CD4-positive, alpha-beta T cell treated with Interleukin-17A for 1 hour (primary cell): ENCODE data around the gene ST3GAL5.
"Not testable (repeated sequence)": the region's sequence is repeated elsewhere in the genome, so short reads cannot be mapped to it uniquely, and the experiment has no call there.

Source experiments
- DNase-seq: peaks from one replicate; pipeline ENCODE4 v3.0.0-alpha.2; 2020

ST3GAL5 gene

DNA sequence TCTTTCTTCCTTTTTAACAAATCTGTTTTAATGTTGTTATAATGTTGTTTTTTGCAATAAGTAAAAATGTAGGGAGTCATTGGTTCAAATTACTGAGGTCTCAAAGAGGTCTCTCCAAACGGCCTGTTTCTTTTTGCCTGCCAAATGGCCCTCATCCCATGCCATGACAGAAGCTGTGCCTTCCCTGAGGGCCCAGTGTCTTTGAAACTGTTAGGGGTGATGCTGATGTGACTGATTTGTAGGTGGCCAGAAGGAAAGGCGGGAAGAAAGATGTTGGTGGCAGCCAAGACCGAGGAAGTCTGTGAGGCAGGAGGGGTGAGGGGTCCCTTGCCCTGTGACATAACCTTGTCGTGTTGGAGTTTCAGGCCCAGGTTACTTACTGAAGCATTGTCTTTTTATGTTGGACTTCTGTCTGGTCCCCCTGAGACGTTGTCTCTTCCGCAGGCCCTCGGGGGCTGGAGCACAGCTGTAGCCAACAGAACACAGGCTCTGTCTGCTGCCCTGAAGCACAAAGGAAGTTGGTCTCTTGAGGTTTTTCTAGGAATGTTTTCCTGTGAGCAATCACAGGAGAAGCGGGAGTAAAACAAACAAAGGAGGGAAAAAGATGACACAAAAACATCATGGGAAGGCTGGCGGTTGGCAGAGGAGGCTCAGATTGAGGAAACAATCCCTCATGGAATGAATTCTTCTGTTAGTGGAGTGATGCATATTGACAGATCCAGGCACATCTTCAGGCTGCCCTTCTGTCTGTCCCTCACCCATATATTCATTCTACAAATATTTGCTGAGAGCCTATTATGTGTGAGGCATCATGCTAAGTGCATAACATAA, 4.9 kb upstream of the ST3GAL5 start:
- no peak for DNase-seq

DNA sequence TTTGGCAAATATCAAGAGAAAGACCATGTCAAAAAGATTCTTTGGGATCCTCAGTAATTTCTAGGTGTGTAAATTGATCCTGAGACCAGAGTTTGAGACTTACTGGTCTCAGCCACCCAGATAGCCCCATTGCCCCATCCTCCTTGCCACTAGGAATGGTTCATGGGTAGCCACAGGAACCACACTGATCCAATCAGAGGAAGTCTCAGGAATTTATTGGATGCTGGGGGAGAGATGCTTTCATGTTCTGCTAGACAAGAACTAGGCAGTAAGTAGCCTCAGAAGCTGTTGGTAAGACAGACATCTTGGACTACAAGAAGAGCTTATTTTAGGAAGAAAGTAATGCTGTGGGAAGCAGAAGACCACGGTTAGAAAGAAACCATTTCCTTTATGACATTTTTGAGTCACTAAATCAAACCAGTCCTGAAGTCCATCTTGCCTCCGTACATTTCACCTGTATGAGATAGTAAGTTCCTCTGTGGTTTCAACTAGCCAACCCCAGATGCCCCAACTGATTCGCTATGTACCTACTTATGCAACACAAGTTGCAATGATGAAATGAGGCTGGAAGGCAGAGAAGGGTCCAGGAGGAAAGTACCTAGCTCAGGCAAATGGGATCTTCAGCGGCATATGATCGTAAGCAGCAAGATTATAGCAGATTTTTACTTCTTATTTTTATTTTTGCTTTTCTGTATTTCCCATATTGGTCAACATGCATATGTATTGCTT, 3.6 kb upstream of the ST3GAL5 start:
- no peak for DNase-seq

DNA sequence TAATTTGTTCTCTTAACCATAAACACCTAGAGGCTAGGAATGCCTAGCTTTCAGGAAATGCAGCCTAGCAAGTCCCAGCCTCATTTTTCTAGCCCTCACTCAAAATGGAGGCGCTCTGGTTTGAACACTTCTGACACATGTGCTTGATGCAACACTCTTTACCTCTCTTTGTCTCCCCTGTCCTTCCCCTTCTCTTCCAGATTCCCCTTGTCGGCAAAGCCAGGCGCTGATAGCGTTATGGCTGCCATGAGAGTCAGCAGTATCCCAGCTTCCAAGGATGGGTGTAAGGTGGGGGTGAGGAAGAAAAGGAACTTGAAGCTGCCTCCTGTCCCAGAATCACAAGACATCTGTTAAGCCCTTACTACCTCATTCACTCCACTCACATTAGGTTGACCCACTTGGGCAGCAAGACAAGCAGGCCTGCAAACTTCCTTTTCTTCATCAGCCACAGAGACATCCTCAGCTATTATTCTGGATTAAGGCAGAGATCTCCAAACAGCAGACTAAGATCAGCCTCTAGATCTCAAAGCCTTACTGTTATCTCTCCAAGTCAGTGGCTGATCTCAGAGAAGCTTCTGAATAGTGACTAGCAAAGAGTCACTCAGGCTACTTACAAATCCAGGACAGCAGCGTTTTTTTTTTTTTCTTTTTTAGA, 1.9 kb upstream of the ST3GAL5 start:
- DNase-seq, result no peak

DNA sequence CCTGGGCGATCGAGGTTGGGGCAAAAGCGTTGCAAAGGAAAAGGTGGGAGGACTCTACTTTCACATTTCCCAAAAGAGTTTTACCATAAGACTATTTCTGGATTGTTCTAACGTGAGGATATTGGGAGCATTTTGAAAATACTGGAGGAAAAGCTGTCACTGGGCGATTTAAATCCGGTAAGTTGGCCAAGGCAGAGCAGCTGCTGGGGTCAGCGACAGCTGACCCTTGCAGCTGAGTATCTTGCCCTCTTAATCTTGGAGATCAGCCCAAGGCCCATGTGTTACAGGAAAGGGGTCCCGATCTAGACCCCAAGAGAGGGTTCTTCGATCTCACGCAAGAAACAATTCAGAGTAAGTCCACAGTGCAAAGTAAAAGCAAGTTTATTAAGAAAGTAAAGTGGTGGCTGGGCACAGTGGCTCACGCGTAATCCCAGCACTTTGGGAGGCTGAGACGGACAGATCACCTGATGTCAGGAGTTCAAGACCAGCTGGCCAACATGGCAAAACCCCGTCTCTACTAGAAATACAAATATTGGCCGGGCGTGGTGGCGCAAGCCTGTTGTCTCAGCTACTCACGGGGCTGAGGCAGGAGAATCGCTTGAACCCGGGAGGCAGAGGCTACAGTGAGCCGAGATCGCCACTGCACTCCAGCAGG, 964 bp upstream of the ST3GAL5 start:
- DNase-seq, result no peak

DNA sequence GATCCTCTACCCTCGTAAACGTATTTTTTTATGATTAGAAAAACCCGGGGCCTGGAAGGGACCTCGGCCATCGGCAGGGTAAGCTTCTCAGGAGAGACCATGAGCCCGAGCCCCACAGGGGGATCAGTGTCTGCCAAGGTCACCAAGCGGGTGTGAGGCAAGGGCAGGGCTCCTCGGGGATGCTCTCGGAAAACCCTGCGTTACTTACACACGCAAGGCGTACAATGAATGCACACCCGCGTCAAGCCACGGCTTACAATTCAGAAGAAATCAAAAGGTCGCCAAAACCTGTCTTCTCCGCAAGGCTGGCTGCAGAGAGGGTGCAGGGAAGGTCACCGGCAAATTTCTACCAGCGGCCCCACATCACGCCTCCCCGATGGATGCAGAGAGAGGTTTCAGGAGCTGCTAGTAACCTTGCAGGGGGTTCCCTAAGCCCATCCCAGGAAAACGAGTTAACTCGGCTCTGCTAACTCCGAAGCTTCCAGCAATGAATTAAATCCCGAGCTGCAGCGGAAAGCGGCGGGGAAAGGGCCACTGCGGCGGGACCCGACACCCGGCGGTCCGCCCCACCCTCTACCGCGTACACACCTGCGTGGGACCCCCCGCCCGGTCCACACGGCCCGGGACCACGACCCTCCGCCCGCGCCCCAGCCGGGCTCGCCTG, 638 bp downstream of the ST3GAL5 start:
- peak; percentile 32 for DNase-seq

DNA sequence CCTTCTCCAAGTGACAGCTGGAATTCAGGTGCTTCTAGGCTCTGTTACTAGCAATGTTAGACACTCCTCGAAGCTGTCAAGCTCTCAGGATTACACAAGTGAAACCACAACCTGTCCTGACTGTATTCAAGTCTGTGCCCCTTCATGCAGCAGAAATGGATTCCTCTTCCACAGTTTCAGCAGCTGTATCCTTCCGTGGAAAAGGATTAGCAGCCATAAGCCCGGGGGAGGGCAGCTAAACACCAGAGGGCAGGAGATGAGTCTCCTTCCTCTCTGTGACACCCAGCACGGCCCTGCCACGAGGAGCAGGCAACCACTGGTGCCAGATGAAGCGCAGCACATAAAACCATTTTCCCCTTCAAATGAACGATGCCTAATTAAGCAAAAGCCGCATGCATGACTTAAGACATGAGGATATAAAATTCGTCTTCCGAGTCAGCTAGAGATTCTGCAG, 1.2 kb downstream of the ST3GAL5 start:
- DNase-seq, result peak; percentile 55

DNA sequence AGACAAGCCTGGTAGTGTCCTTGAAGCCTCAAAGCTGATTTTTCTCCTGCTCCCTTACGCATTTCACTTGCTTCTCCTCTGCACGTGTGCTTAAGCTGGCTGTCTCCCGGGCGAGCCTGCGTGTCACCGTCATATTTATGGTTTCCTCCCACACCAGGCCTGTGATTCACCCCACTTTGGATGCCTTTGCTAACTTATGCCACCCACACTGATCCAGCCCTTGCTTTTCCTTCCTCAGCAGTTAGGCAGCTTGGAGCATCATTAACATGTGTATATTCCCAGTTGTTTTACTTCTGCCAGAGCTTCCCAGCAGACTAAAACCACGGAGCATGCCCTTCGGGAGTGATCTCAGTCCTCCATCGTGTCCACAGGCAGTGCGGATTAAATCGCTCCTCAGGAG, 2.2 kb downstream of the ST3GAL5 start:
- peak; percentile 22 for DNase-seq

DNA sequence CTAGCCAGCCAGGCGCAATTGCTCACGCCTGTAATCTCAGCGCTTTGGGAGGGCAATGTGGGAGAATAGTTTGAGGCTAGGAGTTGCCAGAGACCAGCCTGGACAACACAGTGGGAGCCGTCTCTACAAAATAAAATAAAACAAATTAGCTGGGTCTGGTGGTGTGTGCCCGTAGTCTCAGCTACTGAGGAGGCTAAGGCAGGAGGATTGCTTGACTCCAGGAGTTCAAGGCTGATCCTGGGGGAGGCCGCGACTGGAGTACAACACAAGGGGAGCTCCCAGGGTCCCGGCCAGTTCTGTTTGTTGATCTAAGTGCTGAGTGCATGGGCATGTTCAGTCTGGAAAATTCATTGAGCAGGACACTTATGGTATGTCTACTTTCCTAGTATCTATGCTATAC, 2.6 kb downstream of the ST3GAL5 start:
- DNase-seq, result no peak

DNA sequence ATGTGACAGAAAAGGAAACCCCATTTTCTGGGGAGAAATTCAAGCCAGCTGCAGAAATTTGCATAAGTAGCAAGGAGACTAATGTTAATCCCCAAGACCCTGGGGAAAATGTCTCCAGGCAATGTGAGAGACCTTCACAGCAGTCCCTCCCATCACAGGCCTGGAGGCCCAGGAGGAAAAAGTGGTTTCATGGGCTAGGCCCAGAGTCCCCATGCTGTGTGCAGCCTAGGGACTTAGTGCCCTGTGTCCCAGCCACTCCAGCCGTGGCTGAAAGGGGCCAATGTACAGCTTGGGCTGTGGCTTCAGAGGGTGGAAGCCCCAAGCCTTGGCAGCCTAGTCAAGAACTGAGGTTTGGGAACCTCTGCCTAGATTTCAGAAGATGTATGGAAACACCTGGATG, 7.0 kb downstream of the ST3GAL5 start:
- DNase-seq, result not testable (repeated sequence)

DNA sequence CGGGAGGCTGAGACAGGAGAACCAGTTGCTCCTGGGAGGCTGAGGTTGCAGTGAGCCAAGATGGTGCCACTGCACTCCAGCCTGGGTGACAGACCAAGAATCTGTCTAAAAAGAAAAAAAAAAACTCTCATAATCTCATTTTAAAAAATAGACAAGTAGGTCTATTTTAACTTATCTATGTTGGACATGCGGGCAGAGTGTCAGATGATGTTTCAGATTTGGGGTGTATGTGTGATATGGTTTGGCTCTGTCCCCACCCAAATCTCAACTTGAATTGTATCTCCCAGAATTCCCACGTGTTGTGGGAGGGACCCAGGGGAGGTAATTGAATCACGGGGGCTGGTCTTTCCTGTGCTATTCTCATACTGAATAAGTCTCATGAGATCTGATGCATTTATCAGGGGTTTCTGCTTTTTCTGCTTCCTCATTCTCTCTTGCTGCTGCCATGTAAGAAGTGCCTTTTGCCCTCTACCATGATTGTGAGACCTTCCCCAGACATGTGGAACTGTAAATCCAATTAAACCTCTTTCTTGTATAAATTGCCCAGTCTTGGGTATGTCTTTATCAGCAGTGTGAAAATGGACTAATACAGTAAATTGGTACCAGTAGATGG, 8.0 kb downstream of the ST3GAL5 start:
- DNase-seq, result not testable (repeated sequence)

DNA sequence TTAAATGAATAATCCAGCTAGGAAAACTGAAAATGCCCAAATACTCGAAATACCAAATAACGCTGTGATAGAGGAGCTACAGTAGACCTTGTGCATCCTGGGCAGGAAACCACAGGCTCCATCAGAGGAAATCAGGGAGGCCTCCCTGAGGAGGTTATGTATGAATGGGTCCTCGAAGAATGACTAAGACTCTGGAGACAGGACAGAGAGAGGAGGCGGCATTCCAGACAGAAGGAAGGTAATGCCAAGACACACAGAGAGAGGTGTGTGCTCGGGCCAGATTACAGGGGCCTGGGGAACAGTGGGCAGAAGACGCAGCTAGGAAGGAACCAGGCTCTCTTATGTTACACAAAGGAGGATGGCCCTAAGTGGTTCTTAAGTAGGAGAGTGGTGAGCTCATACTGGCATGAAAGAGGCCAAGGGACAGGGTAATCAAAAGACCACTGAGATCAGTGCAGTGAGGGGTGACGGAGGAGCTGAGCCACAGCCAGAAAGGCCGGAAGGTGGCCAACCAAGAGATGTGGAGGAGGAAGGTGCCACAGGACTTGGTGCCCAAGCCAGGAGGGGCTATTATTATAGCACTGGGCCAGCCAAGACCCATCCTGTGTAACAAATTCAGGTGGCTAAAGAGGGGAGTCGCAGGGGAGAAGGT, 9.9 kb downstream of the ST3GAL5 start:
- no peak for DNase-seq

DNA sequence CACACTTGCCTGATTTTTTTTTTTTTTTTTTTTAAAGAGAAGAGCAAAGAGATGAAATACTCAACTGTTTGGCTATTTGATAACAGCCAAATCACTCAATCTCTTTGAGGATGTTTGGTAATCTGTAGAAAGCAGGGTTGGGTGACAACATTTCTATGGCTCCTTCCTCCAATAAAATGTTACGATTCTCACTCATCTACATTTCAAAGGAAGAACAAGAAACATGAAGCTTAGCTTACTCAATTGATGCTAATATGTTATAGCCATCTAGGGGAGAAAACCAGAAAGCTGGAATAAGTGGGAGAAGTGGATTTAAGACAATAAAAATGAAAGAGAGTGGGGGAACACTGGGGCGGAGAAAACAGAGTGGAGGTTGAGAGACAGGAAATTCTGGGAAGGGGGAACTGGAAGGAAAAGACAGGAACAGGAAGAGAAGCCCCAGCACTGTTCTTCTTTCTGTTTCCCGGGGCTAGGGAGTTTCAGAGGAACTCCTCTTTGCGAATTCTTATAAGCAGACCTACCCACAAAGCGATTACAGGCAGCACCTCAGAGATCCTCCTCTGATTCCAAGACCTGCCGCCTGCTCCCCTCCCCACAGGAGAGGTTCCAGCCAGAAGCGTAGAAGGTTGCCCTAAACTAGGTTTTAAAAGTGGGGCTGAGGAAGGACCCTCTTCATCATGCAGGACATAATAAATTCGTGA, 13.3 kb downstream of the ST3GAL5 start:
- no peak for DNase-seq

DNA sequence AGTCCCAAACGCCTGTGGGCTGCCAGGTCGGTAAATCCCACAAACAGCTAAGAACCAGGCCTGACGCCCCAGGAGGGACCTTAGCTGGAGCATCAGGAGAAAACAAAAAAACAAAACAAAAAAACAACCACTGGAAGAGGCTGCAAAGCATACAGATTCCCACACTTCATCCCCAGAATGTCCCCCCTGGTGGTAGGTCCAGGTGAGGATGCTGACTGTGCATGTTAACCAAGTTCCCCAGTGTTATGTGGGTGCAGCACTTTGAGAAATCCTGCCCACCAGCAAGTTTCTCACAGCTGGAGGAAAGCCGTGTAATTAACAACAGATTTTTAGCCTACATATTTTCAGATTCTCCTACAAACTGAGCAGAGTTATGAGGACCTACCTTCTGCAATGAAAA, 15.1 kb downstream of the ST3GAL5 start:
- no peak for DNase-seq

DNA sequence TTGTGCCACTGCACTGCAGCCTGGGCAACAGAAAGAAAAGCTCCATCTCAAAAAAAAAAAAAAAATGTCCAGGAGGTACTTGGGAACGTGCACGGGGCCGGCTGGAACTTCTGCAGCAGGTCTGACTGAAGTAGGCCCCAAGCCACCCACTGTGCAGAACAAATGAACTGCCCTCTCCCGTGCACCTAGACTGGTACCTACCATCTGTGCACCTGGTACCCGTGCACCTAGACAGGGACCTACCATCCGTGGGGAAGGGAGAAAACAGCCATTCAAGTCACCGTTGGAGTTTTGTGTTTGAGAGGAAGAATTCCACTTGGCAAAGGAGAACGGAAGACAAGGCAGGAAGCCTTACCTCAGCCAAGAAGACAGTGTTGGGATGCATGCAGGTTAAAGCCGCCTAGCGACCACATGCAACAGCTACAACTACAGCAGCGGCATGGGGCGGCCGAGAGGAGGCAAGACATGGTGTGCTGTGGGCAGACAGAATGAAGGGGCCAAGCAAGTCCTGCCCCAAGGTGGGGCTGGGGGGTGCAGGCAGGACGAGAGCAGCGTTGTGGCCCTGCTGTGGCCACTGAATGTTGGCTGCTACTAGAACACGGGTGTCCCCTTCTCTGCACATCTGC, 16.1 kb downstream of the ST3GAL5 start:
- no peak for DNase-seq

DNA sequence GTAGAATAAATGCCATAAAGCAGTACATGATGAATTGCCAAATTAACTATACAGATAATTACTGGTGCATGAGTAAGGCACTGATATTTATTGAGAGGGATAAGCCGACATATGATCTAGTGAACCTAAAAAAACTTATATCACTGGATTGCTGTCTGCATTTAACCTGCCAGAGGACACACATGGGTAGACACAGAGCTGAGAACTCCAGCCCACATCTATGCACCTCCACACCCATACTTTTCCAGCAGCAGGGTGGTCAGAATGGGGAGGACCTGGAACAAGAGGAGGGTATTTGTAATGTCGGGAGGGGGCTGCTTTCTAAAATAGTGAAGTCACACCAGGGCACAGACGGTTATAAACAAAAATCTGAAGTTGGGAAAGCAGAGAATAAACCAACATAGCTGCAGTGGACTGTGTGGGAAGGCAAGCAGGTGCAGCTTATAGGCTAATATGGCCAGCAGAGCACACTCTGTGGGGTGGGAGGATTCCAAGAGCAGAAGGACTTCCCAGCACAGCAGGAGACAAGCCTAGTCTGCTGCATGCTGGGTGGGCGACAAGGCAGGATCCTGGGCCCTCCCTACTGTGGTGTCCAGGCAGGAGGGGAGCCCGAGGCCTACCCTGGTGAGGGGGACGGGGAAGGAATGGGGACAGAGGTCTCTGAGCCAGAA, 17.2 kb downstream of the ST3GAL5 start:
- no peak for DNase-seq

DNA sequence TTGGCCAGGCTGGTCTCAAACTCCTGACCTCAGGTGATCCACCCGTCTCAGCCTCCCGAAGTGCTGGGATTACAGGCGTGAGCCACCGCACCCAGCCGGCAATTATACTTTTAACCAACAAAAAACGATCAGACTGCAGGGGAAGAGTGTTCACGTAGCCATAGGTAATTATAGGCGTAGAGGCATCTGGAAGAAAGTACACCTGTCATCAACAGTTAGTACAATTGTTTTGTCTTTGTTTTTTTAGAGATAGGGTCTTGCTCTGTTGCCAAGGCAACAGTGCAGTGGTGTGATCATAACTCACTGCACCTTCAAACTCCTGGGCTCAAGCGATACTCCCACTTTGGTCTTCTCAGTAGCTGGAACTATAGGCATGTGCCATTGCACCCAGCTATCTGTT, 20.0 kb downstream of the ST3GAL5 start:
- no peak for DNase-seq

DNA sequence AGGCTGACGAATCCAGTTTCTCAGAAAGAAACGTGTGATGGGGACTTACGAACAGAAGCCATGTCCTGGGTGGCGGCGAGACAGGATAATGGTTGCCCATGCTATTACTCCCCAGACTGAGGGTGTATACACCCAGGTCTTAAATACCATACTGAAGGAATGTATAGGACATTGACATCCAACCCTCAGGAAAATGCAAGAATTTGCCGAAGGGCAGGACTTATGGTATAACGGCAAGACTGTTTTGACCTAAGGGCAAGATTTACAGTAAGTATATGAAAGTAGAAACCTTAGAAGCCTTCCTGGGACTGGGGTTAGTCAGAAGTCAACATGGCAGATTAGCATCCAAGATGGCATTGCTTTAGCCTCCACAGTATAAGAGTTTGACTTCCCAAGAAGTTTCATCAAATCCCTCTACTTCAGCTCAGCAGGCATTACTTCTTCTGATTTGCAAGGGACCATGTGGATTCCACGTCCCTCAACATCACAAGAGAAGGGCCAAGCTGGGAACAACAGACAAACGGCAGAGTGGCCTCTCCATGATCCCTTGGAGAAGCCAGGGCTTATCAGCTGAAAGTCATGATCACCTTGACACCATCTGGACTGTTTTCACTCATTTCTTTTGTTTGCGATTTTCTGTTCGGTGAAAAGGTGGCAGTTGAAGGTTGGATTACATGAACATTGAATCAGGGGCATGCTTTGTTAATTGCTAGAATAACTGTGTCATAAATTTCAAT, 21.1 kb downstream of the ST3GAL5 start:
- no peak for DNase-seq

DNA sequence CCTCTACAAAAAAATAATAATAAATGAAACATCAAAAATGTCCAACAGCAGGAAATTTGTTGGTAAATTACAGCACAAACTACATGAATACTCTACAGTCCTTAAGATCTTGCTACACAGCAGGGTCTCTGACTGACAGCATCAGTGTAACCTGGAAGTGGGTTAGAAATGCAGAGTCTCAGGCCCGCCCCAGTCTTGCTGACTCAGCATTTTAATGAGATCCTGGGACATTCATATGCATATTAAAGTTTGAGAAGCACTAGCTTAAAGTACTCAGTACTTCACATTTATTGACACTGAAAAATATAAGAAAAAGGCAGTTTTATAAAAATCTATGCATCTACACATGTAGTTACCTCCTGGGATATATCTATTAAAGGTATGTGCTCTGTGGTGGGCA, 21.7 kb downstream of the ST3GAL5 start:
- DNase-seq, result no peak

DNA sequence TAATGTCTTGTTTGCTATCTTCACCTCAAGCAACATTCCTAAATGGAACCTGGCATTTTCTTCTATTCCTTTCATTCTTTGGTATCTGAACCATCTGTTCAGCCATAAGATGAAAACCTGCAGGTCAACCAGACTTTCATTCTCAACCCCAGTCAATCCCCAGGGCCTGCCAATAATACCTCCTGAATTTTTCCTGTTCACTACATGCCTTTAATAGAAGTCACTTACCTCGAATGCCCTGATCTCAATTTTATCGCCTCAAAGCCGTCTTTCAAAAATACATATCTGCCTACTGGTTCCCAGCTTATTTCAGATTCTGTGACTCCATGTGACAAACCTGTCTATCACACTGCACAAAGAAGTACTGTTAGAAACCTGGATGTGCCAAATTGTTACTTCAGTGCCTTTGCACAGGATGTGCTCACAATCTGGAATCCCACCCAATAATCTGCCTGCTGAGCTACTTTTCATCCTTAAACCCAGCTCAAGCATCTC, 22.6 kb downstream of the ST3GAL5 start:
- no peak for DNase-seq
